HL-60 (cell line): ENCODE data around the gene OPTN.

ENCODE experiments used
- CTCF ChIP-seq: IDR thresholded peaks from one replicate; pipeline ENCODE4 v1.5.1; 2011; ENCODE audit warnings: low read length, control low read depth, inconsistent platforms; ENCODE audit not compliant: insufficient read depth
- GABPA ChIP-seq: IDR thresholded peaks from 2 replicates; pipeline ENCODE4 v1.6.1; 2012; ENCODE audit warnings: low read depth
- POLR2AphosphoS5 ChIP-seq: IDR thresholded peaks from 2 replicates; pipeline ENCODE4 v1.6.1; 2012; ENCODE audit warnings: low read depth
- REST ChIP-seq: IDR thresholded peaks from 2 replicates; pipeline ENCODE4 v1.6.1; 2012; ENCODE audit warnings: low read depth; ENCODE audit not compliant: insufficient replicate concordance
- SPI1 ChIP-seq: IDR thresholded peaks from 2 replicates; pipeline ENCODE4 v1.6.1; 2012; ENCODE audit warnings: low read depth, mild to moderate bottlenecking, borderline replicate concordance

- TF ChIP-seq CTCF (no peak), REST (no peak), POLR2AphosphoS5 (no peak), GABPA (no peak), SPI1 (no peak)
These were observed 21.0 kb downstream of the OPTN start for GRCh38 chr10:13120786-13121499.
